AG04450 (cell line): ENCODE measurements around the gene DNAJC15. TPM values are rescaled to one million over a fixed set of nuclear protein-coding genes. Genes with fewer than 3 reads are reported as not detected.

ENCODE experiments used
- CTCF ChIA-PET: fragments of 300-600, 350-600 bp; formaldehyde crosslinking; extraction: SDS; loops from one replicate; lab custom pipeline; 2022; ENCODE audit warnings: antibody characterized with exemption, inconsistent platforms; lab: Charles Lee
- POLR2A ChIA-PET: fragments of 350-600 bp; formaldehyde crosslinking; extraction: SDS; loops from one replicate; lab custom pipeline; 2021; ENCODE audit warnings: antibody characterized with exemption, inconsistent platforms; lab: Yijun Ruan, JAX
- DNase-seq: peaks from one replicate; pipeline ENCODE4 v3.0.0-alpha.2; 2011; ENCODE audit warnings: low read depth, low spot score
- H3K27ac ChIP-seq: one replicate; pipeline ENCODE4 v1.5.1; 2012; ENCODE audit warnings: low read depth, low read length, control low read depth
- H3K27me3 ChIP-seq: one replicate; pipeline ENCODE4 v1.6.0; 2012; ENCODE audit warnings: low read length; ENCODE audit not compliant: control insufficient read depth, insufficient read depth
- H3K4me3 ChIP-seq: 2 replicates; pipeline ENCODE4 v1.5.1; 2011; ENCODE audit warnings: mild to moderate bottlenecking, low read depth, low read length, control low read depth
- H3K9me3 ChIP-seq: 2 replicates; pipeline ENCODE4 v1.5.1; 2012; ENCODE audit warnings: low read length; ENCODE audit not compliant: control insufficient read depth, insufficient read depth
- CTCF ChIP-seq: IDR thresholded peaks from 2 replicates; pipeline ENCODE4 v1.5.1; 2011; ENCODE audit warnings: low read depth, low read length, control low read depth, inconsistent platforms
- polyA plus RNA-seq: library from polyadenylated mRNA; depleted of rRNA; stranded (reverse); fragments of >200 nt; gene quantifications from 2 replicates; pipeline ENCODE4 v1.2.3, GENCODE V29; 2011

The DNAJC15 gene
- polyA plus RNA-seq, 1 experiment: 48.6 TPM

GRCh38 chr13:43135516-43135915 lies 112.1 kb downstream of the DNAJC15 start:
- no peaks in the 10 kb centered on the region for H3K9me3 ChIP-seq
- DNase-seq: no peak
- peaks cover 6% of the 10 kb centered on the region for H3K27me3 ChIP-seq
- no peak for TF ChIP-seq CTCF
- no peak overlapping the region for H3K27ac ChIP-seq
- POLR2A ChIA-PET: no interaction called here
- CTCF ChIA-PET: no interaction called here
- no peak overlapping the region for H3K4me3 ChIP-seq

GRCh38 chr13:43136920-43137575 lies 113.7 kb downstream of the DNAJC15 start:
- H3K27ac ChIP-seq: no peak overlapping the region
- H3K27me3 ChIP-seq: peaks cover 6% of the 10 kb centered on the region
- CTCF ChIA-PET: no interaction called here
- no peaks in the 10 kb centered on the region for H3K9me3 ChIP-seq
- no peak overlapping the region for H3K4me3 ChIP-seq
- TF ChIP-seq CTCF: no peak
- DNase-seq: no peak
- POLR2A ChIA-PET: no interaction called here

GRCh38 chr13:43139211-43139610 lies 115.8 kb downstream of the DNAJC15 start:
- H3K27ac ChIP-seq: no peak overlapping the region
- POLR2A ChIA-PET: no interaction called here
- H3K4me3 ChIP-seq: no peak overlapping the region
- CTCF ChIA-PET: no interaction called here
- TF ChIP-seq CTCF: no peak
- no peaks in the 10 kb centered on the region for H3K9me3 ChIP-seq
- DNase-seq: no peak
- H3K27me3 ChIP-seq: peaks cover 6% of the 10 kb centered on the region

- POLR2A ChIA-PET: no interaction called here
- CTCF ChIA-PET: no interaction called here
- Histone ChIP-seq H3K27me3 (peaks cover 6% of the 10 kb centered on the region), H3K9me3 (no peaks in the 10 kb centered on the region), H3K4me3 (no peak overlapping the region), H3K27ac (no peak overlapping the region)
- no peak for DNase-seq
- no peak for TF ChIP-seq CTCF
Measured at GRCh38 chr13:43139921-43140320, 116.5 kb downstream of the DNAJC15 start.

- ChIA-PET CTCF (no interaction called here), POLR2A (no interaction called here)
- DNase-seq: no peak
- H3K27me3 ChIP-seq: peaks cover 8% of the 10 kb centered on the region
- no peak overlapping the region for H3K4me3 ChIP-seq
- H3K27ac ChIP-seq: no peak overlapping the region
- H3K9me3 ChIP-seq: no peaks in the 10 kb centered on the region
- TF ChIP-seq CTCF: no peak
Measured at GRCh38 chr13:43140985-43141384, 117.6 kb downstream of the DNAJC15 start.
